B cell (primary cell): Measurements from ENCODE around the gene COL1A1. TPM values are rescaled to one million over a fixed set of nuclear protein-coding genes. Genes with fewer than 3 reads are reported as not detected.

ENCODE experiments used
- ATAC-seq: fragments of 200-7000 bp; cut with Tn5 transposase; one replicate; pipeline ENCODE4 v1.10.0; 2021; ENCODE audit warnings: low read depth, mild to moderate bottlenecking, moderate number of reproducible peaks, moderate library complexity
- CTCF ChIA-PET: fragments of 350-600 bp; sonication (Branson Sonifier 250); formaldehyde crosslinking; loops from one replicate; lab custom pipeline; 2021; ENCODE audit warnings: antibody characterized with exemption, inconsistent platforms; lab: Charles Lee
- POLR2A ChIA-PET: fragments of 350-600 bp; sonication (Branson Sonifier 250); formaldehyde crosslinking; loops from one replicate; lab custom pipeline; 2021; ENCODE audit warnings: antibody characterized with exemption; lab: Charles Lee
- DNase-seq: peaks from one replicate; pipeline ENCODE4 v3.0.0; 2013
- H2AFZ ChIP-seq: 2 replicates; pipeline ENCODE4 v1.6.1; 2012; ENCODE audit warnings: mild to moderate bottlenecking, low read depth, low read length; ENCODE audit not compliant: insufficient read depth, poor library complexity, severe bottlenecking
- H3K27ac ChIP-seq, 2 donors: 1 replicate in 1 of 2; 2 replicates in 1 of 2; pipeline ENCODE4 v1.5.1; 2012 to 2013; ENCODE audit warnings: low read length in 2 of 2, mild to moderate bottlenecking in 2 of 2, moderate library complexity in 1 of 2
- H3K27me3 ChIP-seq, 4 experiments: fragments of 200-600 bp in 1 of 4; sonication (generic) in 1 of 4; replicated peaks in 1 of 4; 1 replicate in 2 of 4; 2 replicates in 2 of 4; pipeline versions ENCODE4 v1.6.1 to v1.7.0; 2013 to 2016; ENCODE audit warnings: low read length in 3 of 4, mild to moderate bottlenecking in 2 of 4, mixed read lengths in 1 of 4, moderate library complexity in 1 of 4; ENCODE audit not compliant: insufficient read depth in 4 of 4, control insufficient read depth in 3 of 4; ENCODE audit errors: control extremely low read depth in 1 of 4
- H3K36me3 ChIP-seq, 2 experiments: replicated peaks in 1 of 2; 1 replicate in 1 of 2; 2 replicates in 1 of 2; pipeline versions ENCODE4 v1.6.1 to v1.7.1; 2013; ENCODE audit warnings: low read length in 1 of 2; ENCODE audit not compliant: insufficient read depth in 2 of 2, control insufficient read depth in 1 of 2; ENCODE audit errors: control extremely low read depth in 1 of 2, extremely low read depth in 1 of 2
- H3K4me1 ChIP-seq, 2 donors: fragments of 200-600 bp in 1 of 2; sonication (generic) in 1 of 2; 1 replicate in 1 of 2; 2 replicates in 1 of 2; pipeline versions ENCODE4 v1.5.1 to v1.6.1; 2013 to 2017; ENCODE audit warnings: low read length in 2 of 2; ENCODE audit not compliant: control insufficient read depth in 2 of 2, insufficient read depth in 2 of 2
- H3K4me2 ChIP-seq: replicated peaks from 2 replicates; pipeline ENCODE3; 2012; ENCODE audit warnings: mild to moderate bottlenecking, low read depth, low read length; ENCODE audit not compliant: poor library complexity, severe bottlenecking
- H3K4me3 ChIP-seq, 5 experiments: fragments of 200-600 bp in 1 of 5; sonication (generic) in 1 of 5; 1 replicate in 3 of 5; 2 replicates in 2 of 5; pipeline versions ENCODE4 v1.5.1 to v1.7.0; 2011 to 2016; ENCODE audit warnings: low read length in 4 of 5, mild to moderate bottlenecking in 4 of 5, low read depth in 2 of 5, control low read depth in 1 of 5, moderate library complexity in 1 of 5; ENCODE audit not compliant: insufficient read depth in 1 of 5; ENCODE audit errors: control extremely low read depth in 1 of 5, extremely low read depth in 1 of 5
- H3K79me2 ChIP-seq: fragments of 200-600 bp; sonication (generic); one replicate; pipeline ENCODE4 v1.6.0; 2016; ENCODE audit warnings: low read length; ENCODE audit not compliant: control insufficient read depth, insufficient read depth
- H3K9ac ChIP-seq: fragments of 200-600 bp; sonication (generic); 2 replicates; pipeline ENCODE4 v1.6.1; 2017; ENCODE audit warnings: mild to moderate bottlenecking, low read length, moderate library complexity
- H3K9me3 ChIP-seq, 3 donors: one replicate each; pipeline versions ENCODE4 v1.6.1 to v1.7.1; 2013; ENCODE audit warnings: low read length in 2 of 3; ENCODE audit not compliant: control insufficient read depth in 2 of 3, insufficient read depth in 1 of 3; ENCODE audit errors: control extremely low read depth in 1 of 3
- H4K20me1 ChIP-seq: 2 replicates; pipeline ENCODE4 v1.6.0; 2012; ENCODE audit warnings: mild to moderate bottlenecking, low read length; ENCODE audit not compliant: insufficient read depth, control insufficient read depth, poor library complexity, severe bottlenecking
- H3K27ac Mint-ChIP-seq: one replicate; pipeline ENCODE4 v1.8.0; 2021; ENCODE audit warnings: mixed read lengths
- H3K27me3 Mint-ChIP-seq: one replicate; pipeline ENCODE4 v1.8.0; 2021; ENCODE audit warnings: mixed read lengths
- H3K4me1 Mint-ChIP-seq: one replicate; pipeline ENCODE4 v1.8.0; 2021; ENCODE audit warnings: mixed read lengths
- H3K4me3 Mint-ChIP-seq: one replicate; pipeline ENCODE4 v1.8.0; 2021; ENCODE audit warnings: mixed read lengths
- H3K9me3 Mint-ChIP-seq: one replicate; pipeline ENCODE4 v1.8.0; 2022; ENCODE audit warnings: mixed read lengths; ENCODE audit not compliant: insufficient read depth
- EZH2 ChIP-seq: IDR thresholded peaks from 2 replicates; pipeline ENCODE4 v1.6.1; 2012; ENCODE audit warnings: borderline replicate concordance, low read depth, mild to moderate bottlenecking, moderate library complexity, low read length; ENCODE audit not compliant: insufficient read depth, poor library complexity, severe bottlenecking
- WGBS: methylation state at CpG from one replicate; pipeline ENCODE4 v1.1.5; 2013; ENCODE audit warnings: missing lambda C conversion rate; ENCODE audit not compliant: insufficient coverage; 5-methylcytosine and 5-hydroxymethylcytosine counted together
- intact Hi-C: fragments of 100-400 bp; cut with micrococcal nuclease; formaldehyde crosslinking; loops from one replicate; pipeline ENCODE4 v1.10.0; 2022
- polyA plus RNA-seq: library from polyadenylated mRNA; depleted of rRNA; stranded (reverse); fragments of >200 nt; gene quantifications from 2 replicates; pipeline ENCODE4 v1.2.3, GENCODE V29; 2012
- total RNA-seq, 2 donors: library from RNA; stranded (reverse); fragments of 120-200 nt in 1 of 2; gene quantifications; 1 replicate in 1 of 2; 2 replicates in 1 of 2; pipeline versions ENCODE4 v1.2.3 to v1.2.4, GENCODE V29; 2013 to 2022
- TF ChIP-seq, protein P1 (sequence below): fragments of 200-600 bp; IDR thresholded peaks from one replicate; pipeline ENCODE4 v1.8.0; 2022; ENCODE audit warnings: antibody characterized with exemption, mild to moderate bottlenecking

Gene COL1A1
- total and polyA plus RNA-seq, 2 donors (not counting 1 experiment from before 2014, with no cell fraction given), result 0.66 to 9.1 TPM

DNA sequence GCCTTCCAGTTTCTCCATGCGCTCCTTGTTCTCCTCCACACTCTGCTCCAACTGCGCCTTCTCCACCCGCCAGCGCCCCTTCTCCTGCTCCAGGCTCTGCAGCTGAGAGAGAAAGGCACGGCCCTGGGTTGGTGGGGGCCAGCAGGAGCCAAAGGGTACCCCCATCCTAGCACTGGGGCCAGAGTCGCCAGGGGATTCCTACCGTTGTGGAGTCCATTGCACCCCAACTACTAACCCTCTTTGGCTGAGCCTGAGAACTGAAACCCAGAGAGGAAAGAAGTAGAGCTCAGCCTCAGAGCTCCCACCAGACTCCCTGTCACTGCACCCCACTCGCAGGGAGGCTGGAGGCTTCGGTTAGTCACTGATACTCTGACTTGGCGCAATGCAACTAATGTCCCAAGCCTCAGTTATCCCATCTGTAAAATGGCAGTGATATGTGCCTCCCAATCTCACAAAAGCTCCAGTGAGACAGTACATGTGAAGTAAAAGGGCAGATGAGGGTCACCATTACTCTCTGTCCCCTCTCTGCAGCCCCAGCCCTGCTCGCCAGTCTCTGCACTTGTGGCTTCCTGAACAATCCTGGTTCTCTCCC, 65.2 kb downstream of the COL1A1 start:
- POLR2A ChIA-PET, result interaction anchor here (0.8 kb wide), 1 partner anchor 11 kb away, joined by 5 read pairs; no protein-coding TSS in a partner anchor
- ATAC-seq (no peak), DNase-seq (no peak)
- H3K79me2 ChIP-seq, result peaks cover 23% of the 10 kb centered on the region
- Mint-ChIP-seq H3K9me3 (no peaks in the 10 kb centered on the region), H3K27ac (no peak overlapping the region), H3K27me3 (no peaks in the 10 kb centered on the region), H3K4me3 (no peak overlapping the region), H3K4me1 (peaks cover 30% of the 10 kb centered on the region)
- H3K36me3 ChIP-seq, result peaks cover 8 to 79% of the 10 kb centered on the region in 2 experiments
- no peak overlapping the region for H3K27ac ChIP-seq
- H3K9me3 ChIP-seq, result no peaks in the 10 kb centered on the region
- TF ChIP-seq EZH2, result no peak
- TF ChIP-seq, protein P1, sequence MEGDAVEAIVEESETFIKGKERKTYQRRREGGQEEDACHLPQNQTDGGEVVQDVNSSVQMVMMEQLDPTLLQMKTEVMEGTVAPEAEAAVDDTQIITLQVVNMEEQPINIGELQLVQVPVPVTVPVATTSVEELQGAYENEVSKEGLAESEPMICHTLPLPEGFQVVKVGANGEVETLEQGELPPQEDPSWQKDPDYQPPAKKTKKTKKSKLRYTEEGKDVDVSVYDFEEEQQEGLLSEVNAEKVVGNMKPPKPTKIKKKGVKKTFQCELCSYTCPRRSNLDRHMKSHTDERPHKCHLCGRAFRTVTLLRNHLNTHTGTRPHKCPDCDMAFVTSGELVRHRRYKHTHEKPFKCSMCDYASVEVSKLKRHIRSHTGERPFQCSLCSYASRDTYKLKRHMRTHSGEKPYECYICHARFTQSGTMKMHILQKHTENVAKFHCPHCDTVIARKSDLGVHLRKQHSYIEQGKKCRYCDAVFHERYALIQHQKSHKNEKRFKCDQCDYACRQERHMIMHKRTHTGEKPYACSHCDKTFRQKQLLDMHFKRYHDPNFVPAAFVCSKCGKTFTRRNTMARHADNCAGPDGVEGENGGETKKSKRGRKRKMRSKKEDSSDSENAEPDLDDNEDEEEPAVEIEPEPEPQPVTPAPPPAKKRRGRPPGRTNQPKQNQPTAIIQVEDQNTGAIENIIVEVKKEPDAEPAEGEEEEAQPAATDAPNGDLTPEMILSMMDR, result no peak
- H3K4me2 ChIP-seq, result no peak overlapping the region
- no peak overlapping the region for H3K9ac ChIP-seq
- peaks cover 85% of the 10 kb centered on the region for H4K20me1 ChIP-seq
- CTCF ChIA-PET, result interaction anchor here (0.7 to 2.5 kb wide), 8 partner anchors 9 to 43 kb away, joined by 3 to 9 read pairs (median 4); no protein-coding TSS in a partner anchor
- WGBS, result 95% methylated on average over 10 of the region's 11 CpGs
- peaks cover 13 to 24% of the 10 kb centered on the region in 2 donors for H3K4me1 ChIP-seq
- no peak overlapping the region for H2AFZ ChIP-seq
- no peak overlapping the region for H3K4me3 ChIP-seq
- no peaks in the 10 kb centered on the region for H3K27me3 ChIP-seq
- intact Hi-C loops, result no loop called here
